ENCODE data around the gene CNTN5.

DNA sequence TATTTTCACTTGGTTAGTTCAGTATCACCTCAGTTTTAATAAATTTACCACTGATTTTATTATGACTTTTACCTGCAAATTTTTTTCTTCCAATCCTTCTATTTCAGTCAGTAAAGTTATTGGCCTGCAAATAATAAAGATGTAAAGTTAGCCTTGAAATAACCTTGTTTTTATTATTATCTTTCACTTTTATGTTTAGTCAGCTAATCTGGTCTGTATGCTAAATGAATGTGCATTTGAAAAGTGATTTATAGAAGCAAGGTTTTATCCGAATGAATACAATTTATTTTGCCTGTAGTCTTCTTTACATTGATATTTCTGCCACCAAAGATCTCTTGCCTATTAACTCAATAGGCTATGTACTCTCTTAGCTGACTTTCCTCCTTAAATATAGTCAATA, 425.7 kb downstream of the CNTN5 start:
- TF ChIP-seq POLR2AphosphoS5 (IDR thresholded peaks at IDR 0.05; ENCODE audit: borderline replicate concordance, low read depth, low read length): no peak
- TF ChIP-seq EZH2 (IDR thresholded peaks at IDR 0.05): no peak
